ENCODE data around the gene MYRF.

The MYRF gene

GRCh38 chr11:61834278-61835048 lies 82.0 kb downstream of the MYRF start:
- H3K9ac ChIP-seq, result peak overlapping the region; percentile 97

GRCh38 chr11:61836193-61836592 lies 83.8 kb downstream of the MYRF start:
- H3K27ac ChIP-seq, result peak overlapping the region; percentile 99
- H3K9ac ChIP-seq, result peak overlapping the region; percentile 97; the same call in 1 of the 2 replicates
- no peaks in the 10 kb centered on the region for H3K27me3 ChIP-seq
- peaks cover 63% of the 10 kb centered on the region for H3K36me3 ChIP-seq
- peaks cover 19% of the 10 kb centered on the region for H4K20me1 ChIP-seq
- H3K4me1 ChIP-seq, result peaks cover 62% of the 10 kb centered on the region
- TF ChIP-seq Cebpa-rat (IDR thresholded peaks at IDR 0.05), result no peak
- H3K4me3 ChIP-seq, result no peak overlapping the region
- H3K4me2 ChIP-seq, result peak overlapping the region; percentile 99
- no peaks in the 10 kb centered on the region for H3K9me3 ChIP-seq

More at GRCh38 chr11:61834278-61835048, 82.0 kb downstream of the MYRF start:
- H4K20me1 ChIP-seq, result peaks cover 37% of the 10 kb centered on the region
- peak overlapping the region; percentile 99 for H3K27ac ChIP-seq
- no peaks in the 10 kb centered on the region for H3K9me3 ChIP-seq
- H3K36me3 ChIP-seq, result peaks cover 45% of the 10 kb centered on the region
- H3K4me2 ChIP-seq, result peak overlapping the region; percentile 99
- H3K4me3 ChIP-seq, result peak overlapping the region; percentile 91
- H3K4me1 ChIP-seq, result peaks cover 80% of the 10 kb centered on the region
- TF ChIP-seq Cebpa-rat (IDR thresholded peaks at IDR 0.05), result no peak
- H3K27me3 ChIP-seq, result no peaks in the 10 kb centered on the region

- TF ChIP-seq Cebpa-rat (IDR thresholded peaks at IDR 0.05), result no peak
- Histone ChIP-seq H3K27me3 (no peaks in the 10 kb centered on the region), H3K4me1 (peaks cover 49% of the 10 kb centered on the region), H4K20me1 (peaks cover 13% of the 10 kb centered on the region), H3K4me2 (peak overlapping the region; percentile 99; the same call in 1 of the 2 replicates), H3K36me3 (peaks cover 69% of the 10 kb centered on the region), H3K9ac (no peak overlapping the region), H3K9me3 (no peaks in the 10 kb centered on the region), H3K4me3 (no peak overlapping the region), H3K27ac (peak overlapping the region; percentile 99)
Observed at GRCh38 chr11:61837411-61838005, 85.1 kb downstream of the MYRF start.
